D341Med (cell line): ENCODE data around the gene MXD4.
"Not testable (repeated sequence)": the region's sequence is repeated elsewhere in the genome, so short reads cannot be mapped to it uniquely, and the experiment has no call there.

Source experiments
- DNase-seq: peaks from one replicate; pipeline ENCODE4 v3.0.0; 2012; ENCODE audit warnings: low spot score

Gene MXD4

DNA sequence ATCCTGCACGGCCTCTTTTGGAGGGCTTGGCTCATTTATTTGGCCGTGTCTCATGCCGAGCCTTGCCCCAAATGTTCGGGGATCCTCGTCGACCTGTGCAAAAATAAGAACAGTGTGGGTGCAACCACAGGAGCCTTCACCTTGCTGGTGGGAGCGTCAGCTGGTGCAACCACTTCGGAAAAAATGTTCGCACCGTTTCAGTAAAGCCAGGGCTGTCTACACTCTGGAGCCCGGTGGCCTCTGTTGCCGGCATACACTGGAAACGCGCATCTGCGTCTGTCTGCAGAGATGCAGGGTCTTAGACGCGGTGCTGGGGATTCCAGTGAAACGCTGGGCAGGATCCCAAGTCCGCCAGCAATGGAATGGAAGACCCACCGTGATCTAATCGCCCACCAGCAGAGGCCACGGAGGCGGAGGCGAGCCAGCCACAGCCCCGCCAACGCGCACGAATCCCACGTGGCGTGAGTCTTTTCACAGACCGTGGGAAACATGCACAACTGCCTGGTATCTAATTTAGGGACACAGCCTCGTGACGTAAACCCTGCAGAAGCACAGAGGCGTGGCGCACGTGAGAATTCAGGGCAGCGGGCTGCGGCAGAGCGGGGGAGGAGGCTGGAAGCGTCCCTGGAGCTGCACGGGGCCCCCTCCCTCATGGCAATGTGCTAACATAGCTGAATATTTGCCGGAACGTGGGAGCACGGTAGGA is 13.8 kb upstream of the MXD4 start:
- DNase-seq, result no peak

DNA sequence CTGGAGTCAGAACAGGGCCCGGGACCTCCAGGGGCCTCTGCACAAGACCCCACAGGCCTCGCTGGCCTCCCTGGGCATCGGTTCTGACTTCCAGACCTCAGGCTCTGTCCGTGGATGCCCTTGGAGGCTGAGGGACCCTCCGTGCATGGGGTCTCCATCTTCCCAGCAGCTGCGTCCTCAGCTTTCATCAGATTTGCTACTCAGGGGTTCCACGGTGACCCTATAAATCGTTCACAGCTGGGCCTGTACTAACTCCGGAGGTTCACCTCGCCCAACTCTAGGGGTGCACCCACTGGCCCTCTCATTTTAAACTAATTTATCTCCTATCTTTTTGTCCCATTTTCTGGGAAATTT is 13.1 kb upstream of the MXD4 start:
- not testable (repeated sequence) for DNase-seq

DNA sequence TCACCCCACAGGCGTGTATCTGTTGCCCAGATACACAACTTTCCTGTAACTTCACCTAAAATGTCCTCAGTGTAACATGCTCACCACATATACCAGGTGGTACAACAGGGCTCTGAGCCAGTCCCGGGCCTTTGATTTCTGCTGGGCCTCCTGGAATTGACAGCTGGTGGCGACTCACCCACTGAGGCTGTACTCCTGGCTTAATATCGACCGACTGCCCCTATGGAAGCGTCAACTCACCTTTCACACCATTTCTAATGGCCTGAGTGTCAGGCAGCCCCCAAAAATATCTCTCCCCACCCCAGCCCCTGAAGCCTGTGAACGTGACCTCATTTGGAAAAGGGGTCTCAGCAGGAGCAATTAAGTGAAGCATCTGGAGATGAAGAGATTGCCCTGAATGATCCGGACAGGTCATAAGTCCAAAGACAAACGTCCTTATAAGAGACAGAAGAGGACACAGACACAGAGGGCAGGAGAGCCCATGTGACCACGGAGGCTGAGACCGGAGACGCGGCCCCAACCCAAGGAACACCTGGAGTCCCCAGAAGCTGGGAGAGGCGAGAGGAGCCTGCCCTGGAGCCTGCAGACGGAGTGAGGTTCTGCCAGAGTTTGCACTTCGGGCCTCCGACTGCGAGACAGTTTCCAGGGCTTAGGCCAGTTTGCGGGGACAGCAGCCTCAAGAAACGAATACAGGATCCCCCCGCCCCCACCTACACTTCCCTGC is 12.6 kb upstream of the MXD4 start:
- no peak for DNase-seq

DNA sequence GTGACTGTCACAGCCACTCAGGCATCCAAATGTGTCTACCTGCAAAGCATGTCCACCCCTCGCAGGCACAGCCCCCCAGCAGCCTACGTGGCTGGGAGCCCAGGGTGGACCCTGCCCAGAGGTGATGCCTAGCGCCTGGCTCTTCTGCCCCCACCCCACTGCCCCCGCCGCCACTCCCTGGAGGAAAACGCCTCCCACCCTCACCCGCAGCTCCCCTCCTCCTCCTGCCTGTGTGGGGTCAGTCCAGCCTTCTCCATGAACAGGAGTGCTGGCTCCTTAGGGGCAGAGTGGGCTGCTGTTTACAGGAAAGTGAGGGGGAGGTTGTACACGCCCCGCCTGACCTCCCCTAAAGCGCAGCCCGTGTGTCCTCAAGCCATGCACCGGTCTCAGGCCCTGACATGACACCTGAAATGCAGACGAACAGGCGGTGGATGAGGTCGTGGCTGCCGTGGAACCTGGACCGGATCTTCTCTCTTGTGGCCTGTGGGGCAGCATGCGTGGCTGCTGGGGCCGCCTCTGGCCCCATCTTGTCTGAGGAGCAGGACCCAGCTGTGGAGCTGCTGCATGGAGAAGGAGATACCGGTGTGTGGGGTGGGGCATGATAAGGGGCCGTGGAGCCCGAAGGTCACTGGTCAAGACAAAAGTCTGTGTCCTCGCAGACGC is 11.9 kb upstream of the MXD4 start:
- no peak for DNase-seq

DNA sequence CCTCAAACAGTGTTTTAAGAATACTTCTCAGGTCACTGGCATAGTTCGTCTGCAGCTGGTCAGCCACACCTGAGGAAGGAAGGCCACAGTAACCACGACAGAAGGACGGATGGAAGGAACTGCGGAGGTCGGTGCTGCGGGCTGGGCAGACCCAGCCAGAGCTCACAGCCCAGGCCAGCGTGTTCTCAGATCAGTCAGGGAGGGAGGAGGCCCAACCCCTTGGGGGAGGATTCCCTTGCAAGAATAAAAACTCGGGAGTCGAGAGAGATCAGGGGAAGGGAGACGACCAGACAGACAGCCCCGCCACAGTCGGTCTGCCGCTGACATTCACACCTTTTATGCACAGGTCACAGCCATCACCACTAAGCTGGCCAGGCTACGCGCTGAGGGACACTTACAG is 11.3 kb upstream of the MXD4 start:
- DNase-seq, result no peak

DNA sequence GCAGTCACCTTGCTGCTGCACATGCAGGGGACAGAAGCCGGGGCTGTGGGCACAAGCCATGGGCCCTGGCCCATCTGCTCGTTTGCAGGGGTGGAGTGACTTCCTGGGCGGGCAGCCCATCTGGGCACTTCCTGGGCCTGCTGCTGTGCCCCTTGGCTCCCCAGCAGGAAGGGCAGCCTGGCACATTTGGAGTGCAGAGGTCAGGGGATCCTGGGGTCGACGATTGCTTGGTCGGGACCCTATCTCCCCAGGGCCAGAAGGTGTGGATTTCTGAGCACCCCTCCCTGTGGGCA is 10.9 kb upstream of the MXD4 start:
- no peak for DNase-seq

DNA sequence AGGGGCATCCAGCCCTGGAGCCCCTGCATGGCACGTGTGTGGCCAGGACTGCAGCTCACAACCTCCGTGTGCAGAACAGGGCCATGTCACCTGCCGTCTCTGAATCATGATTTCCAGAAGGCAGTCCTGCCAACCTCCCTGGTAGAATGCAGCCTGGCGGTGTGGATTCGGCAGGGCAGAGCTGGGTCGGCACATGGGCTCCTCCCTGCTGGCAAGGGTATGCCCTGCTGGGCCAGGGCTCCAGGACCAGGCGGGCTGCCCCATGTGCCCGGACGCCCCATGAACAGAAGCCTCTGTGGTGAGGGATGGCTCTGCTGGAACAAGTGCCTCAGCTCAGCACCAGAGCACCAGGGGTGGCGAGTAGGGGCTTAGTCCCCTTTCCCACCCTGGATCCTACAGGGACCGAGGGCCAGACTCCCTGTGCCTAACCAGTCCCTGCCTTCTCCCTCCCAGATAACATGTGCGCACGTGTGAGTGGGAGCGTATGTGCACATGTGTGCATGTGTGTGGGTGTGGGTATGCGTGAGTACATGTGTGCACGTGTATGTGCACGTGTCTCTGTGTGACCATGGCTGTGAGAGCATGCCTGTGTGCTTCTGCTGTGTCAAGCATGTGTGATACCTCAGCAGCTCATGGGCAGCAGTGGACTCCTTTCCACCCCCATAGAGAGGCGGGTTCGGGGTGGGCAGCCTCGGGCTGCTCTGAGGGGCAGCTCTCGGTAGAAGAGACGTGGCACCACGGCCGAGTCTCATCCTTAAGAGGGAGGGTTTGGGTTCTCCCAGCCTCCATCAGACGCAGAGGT is 10.3 kb upstream of the MXD4 start:
- no peak for DNase-seq

DNA sequence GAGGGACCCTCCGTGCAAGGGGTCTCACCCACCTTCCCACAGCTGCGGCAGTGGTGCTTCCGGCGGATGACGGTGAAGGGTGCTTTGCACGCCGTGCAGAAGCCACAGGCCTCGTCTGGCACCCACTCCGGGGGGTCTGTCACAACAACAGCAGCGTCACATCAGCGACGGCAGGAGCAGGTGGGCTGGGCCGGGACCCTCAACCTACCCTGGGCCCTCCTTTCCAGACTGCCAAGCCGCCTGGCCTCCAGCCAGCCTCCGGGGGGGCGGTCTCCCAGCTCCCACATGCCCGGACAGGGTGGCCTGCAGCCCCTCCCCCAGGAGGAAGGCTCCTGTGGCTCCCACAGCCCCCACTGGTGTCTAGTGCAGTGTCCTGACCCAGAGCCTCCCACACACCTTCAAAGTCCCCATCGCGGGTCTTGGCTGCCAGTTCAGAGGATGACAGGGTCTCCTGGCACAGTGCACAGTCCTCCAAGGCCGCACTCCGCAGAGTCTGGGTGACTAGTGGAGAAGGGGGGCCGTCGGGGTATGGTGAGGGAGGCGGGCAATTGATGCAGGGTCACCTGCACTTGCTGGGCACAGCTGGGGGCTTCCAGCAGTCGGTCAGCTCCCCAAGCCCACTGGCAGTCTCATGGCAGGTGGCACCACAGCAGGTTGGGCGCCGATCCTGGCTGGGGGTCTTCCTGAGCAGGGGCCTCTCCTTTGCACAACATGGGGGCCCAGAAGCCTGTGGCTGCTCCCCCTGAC is 9.5 kb upstream of the MXD4 start:
- DNase-seq, result no peak

DNA sequence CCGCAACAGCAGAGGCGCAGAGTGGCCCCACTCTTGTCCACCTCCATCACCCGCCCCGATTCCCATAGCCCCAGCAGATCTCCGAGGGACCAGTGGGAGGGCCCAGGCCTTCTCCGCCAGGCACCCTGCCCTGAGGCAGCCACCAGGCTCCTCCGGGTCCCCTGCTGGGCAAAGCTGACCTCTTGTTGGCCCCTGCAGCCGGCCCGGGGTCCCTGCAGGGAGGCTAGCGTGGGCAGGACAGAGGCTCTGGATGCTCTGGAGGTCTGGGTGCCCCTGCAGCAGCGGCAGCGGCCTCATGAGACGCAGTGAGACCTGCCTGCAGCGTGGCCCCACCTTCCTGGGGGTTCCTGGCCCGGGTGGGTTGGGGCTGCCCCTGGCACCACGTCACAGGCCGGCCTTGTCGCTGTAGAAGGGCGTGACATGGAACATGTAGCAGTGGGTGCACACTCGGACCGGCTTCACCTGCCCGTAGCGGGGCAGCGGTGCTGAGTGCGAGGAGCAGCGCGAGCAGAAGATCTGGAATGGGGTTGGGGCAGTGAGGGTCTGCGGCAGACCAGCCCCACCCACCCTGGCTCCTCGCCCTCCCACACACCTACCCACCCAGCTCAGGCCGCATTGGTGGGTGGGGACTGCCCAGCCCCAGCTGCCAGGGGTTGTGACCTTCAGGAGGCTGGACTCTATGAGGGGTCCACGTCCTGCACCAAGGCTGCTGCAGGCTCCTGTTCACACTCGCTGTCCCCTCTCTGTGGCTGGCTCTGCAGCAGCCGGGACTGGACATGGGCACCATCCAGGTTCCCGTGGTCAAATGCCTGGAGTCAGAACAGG is 8.6 kb upstream of the MXD4 start:
- no peak for DNase-seq

DNA sequence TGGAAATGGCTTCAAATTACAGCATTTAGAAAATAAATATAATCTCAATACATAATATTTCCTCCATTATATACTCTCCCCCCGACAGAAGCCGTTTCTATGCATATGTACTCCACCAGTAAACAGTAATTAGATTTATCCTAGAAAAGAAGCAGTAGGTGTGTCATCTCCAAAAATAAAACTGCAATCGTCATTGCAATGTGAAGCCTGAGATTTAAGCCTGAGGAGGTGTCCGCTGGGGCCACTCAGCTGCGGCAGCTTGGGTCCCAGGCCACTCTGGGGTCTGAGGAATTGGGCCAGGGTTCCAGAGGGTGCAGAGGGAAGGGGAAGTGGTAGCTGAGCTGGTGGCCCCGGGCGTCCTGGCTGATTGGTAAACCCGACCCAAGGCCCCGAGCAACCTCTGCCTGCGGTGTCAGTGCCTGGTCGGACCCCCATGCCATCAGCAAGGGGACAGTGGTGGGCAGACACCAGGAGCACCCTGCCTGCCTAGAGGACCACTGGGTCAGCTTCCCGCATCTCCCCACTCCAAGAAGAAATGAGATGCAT is 7.8 kb upstream of the MXD4 start:
- DNase-seq, result no peak

DNA sequence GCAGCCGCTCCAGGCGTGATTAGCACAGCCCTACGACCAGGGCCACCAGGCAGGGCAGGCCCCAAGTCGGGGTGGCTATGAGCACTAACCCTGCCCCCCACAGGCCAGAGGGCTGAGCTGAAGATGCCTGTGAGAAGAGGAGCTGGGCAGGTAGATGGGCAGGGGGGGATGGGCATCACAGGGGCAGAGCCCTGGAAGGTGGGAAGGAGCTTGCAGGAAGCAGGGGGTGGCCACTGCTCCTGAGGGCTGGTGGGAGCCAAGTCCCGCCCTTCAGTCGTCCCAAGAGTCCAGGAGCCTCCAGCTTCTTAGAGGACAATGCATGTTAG is 7.3 kb upstream of the MXD4 start:
- no peak for DNase-seq

DNA sequence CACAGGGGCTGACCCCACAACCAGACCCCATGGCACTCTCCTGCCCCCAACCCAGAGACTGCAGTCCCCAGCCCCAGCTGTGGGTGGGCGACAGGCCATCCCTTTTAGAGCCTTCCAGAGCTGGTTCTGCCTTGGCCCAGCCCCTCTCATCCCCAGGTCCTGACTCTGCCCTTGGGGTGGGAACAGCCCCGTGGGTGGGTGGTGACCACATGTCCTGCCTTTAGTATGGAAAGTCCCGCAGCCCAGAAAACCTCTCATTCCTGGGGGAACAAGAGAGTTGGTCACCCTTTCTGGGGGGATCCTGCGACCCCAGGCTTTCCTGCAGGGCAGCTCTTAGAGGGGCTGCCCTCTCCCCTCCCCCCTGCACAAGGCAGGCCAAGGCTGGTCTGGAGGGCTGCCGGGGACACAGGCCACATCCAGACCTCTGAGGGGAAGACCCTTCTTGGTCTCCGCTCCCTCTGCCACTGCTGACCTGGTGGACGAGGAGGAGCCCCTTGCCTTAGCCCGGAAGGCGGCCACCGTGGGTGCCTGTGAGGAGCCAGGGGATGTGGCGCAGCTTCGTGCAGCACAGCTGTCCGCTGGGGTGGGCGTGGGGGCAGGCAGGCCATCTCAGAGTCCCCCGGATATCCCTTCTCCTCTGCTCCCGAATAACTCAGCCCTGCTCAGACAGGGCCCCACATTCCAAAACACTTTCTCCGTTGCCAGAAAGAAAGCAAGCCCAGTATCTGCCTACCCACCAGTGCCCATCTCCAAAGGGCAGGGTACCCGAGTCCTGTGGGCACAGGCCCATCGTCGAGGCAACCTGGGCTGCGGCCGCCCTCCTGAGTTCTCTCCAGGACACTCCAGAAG is 6.7 kb upstream of the MXD4 start:
- no peak for DNase-seq

DNA sequence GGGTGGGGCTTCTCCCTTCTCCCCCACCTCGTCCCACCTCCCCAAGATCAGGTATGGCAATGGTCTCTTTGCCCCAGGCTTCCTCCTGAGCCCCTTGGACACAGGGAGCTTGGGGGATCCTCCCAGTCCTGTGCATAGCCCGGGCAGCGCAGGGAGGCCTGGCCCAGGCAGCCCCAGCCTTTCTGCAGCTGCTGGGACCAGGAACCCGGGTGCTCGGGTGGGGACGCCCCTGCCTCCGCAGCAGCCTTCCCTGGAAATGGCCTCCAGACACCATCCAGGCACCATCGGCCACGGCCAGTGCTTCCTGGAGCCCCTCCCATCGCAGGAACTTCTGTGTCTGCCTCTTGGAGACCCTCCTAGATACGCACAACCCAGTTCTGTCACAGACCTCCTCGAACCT is 5.9 kb upstream of the MXD4 start:
- no peak for DNase-seq

DNA sequence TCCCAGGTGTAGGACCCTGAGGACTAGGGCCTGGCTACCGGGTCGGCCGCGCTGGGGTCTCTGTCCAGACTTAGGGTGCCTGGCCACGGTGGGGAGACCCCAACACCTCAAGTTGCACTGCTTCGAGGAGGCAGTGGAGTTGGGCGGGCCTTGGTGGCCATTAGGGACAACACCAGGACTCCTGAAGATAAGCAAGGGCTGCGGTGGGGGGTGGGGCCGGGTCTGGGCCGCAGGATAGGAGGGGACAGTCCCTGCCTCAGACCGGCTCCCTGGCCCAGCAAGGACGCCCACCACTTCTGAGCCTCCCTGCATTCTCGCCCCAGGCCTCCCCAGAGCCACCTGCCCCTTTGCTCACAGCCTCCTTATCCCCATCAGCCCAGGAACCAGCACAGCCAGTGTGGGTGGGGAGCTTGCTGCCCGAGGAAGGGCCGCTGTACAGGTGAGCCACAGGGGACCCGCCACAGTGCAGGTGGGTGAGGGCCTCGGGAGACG is 5.5 kb upstream of the MXD4 start:
- DNase-seq, result no peak

DNA sequence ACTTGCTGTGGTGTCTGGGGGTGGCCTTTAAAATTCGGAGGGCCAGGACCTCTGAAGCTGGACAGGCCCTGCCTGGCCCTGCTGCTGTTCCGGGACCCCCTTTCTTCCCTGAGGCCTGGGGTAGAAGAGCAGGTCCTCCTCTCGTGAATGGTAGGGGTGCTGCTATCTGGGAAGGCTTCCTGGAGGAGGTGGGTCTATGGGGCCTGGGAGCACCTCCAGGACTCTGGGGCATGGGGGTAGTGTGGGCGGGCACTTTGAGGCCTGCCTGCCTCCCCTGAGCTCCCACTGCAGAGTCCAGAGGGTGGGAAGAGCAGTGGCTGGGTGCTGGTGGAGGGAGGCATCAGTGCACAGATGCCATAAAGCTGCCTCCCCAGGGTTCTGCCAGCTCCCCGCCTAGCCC is 4.9 kb upstream of the MXD4 start:
- DNase-seq, result no peak

DNA sequence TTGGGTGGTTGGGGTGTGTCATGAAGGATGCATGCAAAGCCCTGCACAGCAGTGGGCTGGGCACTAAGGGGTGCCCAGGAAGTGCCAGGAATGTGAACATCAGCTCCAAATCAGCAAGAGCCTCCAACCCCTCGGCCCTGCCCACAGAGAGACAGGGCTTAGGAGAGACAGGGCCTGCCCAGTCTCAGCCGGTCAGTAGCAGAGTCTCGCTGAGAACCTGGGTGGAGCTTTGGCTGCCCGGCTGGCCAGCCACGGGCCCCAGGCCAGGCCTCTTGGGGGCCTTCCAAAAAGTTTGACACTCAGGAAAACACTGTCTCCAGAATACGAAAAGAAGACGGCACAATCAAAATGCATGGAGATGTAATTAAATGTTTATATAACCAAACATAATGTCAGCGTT is 4.3 kb upstream of the MXD4 start:
- DNase-seq, result no peak

DNA sequence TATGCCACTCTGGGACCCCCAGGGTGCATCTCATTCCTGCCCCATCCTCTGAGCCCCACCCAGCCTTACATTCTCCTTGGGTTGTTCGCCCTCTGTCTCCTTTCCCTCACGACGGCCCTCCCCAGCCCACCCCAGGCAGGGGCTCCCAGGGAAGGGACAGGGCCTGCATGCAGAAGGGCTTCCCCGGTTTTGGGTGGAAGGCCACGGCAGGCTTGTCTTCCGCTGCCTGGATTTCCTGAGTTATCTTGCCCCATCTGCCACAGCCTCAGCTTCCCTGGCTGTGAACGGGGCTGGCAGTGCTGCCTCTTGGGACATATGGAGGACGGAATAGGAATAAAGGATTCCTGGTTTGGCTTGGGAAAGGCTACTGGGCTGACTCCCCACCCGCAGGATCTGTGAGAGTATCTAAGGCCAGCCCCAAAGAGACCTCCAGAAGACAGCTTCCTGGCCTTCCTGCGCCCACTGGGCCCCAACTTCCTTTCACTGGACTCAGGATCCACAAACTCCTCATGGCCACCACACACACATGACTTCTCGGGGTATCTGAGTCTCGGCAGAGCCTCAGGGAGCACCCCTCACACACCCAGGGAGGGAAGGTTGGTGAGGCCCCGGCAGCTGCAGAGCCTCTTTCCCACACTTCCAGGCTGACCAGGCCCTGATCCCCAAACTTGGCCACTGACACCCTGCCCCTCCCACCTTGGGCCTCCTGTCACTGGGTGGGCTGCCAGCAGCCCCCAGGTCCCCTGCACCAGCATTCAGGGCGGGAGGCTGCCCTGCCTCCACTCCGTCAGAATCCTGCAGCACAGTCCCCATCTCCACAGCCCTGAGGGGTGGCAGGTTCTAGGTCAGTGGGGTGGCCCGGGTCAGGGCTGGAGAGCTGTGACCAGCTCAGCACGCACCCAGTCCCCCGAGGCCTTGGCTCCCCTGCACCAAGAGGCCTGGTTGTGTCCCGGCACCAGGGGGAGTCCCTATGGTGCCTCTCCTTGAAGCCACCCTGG is 3.5 kb upstream of the MXD4 start:
- no peak for DNase-seq

DNA sequence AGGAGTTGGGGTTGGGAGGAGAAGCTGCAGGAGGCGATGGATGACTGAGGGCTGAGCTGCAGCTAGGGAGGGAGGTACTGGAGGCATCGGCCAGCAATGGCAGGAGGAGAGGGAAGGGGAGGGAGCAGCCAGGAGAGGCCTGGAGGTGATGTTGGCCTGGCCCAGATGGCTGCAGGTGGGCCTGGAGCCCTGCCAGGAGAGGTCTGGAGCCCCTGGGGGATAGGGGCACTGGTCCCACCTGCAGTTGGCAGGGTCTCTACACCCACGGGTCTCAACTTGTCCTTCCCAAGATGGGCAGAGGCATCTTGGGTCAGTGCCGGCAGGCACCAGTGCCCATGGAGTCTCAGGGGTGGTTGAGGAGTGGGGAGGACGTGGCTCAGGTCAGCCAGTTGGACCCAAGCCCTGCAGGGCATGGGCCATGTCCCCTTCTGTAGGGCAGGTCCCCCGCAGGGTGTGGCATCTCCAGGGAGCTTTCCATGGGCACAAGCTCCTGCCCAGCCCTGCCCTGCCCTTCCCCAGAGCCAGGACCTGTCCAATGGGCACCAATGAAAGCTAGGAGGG is 2.7 kb upstream of the MXD4 start:
- DNase-seq, result no peak
